HCT116 (cell line): Measurements from ENCODE around the gene ADGRL3. TPM values are rescaled to one million over a fixed set of nuclear protein-coding genes. Genes with fewer than 3 reads are reported as not detected.

ENCODE experiments used
- ATAC-seq: fragments of 200-7000 bp; cut with Tn5 transposase; 2 replicates; pipeline ENCODE4 v1.9.1; 2020; ENCODE audit warnings: mild to moderate bottlenecking, moderate library complexity
- BruUV-seq: library from RNA; stranded (reverse); fragments of 400-500 nt; replicated peaks from 2 replicates; lab custom pipeline; 2021; lab: Mats Ljungman, UMichigan
- CTCF ChIA-PET: fragments of 300-600 bp; sonication (Branson Sonifier 250); formaldehyde crosslinking; loops from one replicate; lab custom pipeline; 2021; ENCODE audit warnings: antibody characterized with exemption; lab: Charles Lee
- POLR2A ChIA-PET: fragments of 300-600, 350-600 bp; sonication (Branson Sonifier 250); formaldehyde crosslinking; loops from one replicate; lab custom pipeline; 2021; ENCODE audit warnings: antibody characterized with exemption; lab: Charles Lee
- RAD21 ChIA-PET, 2 experiments: fragments of 300-600 bp; sonication (Branson Sonifier 250); formaldehyde crosslinking; loops; one replicate each; lab custom pipeline; 2023; ENCODE audit warnings: low total read pairs in 2 of 2; ENCODE audit not compliant: uncharacterized antibody in 2 of 2, unreplicated experiment in 2 of 2, low non-redundant PET in 1 of 2; lab: Charles Lee
- DNase-seq: peaks from one replicate; pipeline ENCODE4 v3.0.0-alpha.2; 2010; ENCODE audit warnings: low read depth, low spot score
- H2AFZ ChIP-seq: fragments of 200-600 bp; shearing (Covaris generic), sonication (generic); 2 replicates; pipeline ENCODE4 v1.6.1; 2017; ENCODE audit warnings: low read depth, mixed run types, mixed read lengths, antibody characterized with exemption, low read length; ENCODE audit not compliant: poor library complexity, severe bottlenecking
- H3K27ac ChIP-seq: 2 replicates; pipeline ENCODE4 v1.5.1; 2012; ENCODE audit warnings: low read depth, low read length
- H3K27me3 ChIP-seq: fragments of 200-600 bp; sonication (generic); 2 replicates; pipeline ENCODE4 v1.6.1; 2016; ENCODE audit warnings: mixed run types, low read length, mixed read lengths; ENCODE audit not compliant: insufficient read depth
- H3K36me3 ChIP-seq, 2 experiments: fragments of 200-500 bp in 1 of 2; fragments of 200-600 bp in 1 of 2; sonication (Bioruptor generic) in 1 of 2; sonication (generic) in 1 of 2; 2 replicates each; pipeline versions ENCODE4 v1.5.1 to v1.6.1; 2014 to 2016; ENCODE audit warnings: low read length in 2 of 2, inconsistent platforms in 1 of 2, mixed read lengths in 1 of 2, mixed run types in 1 of 2; ENCODE audit not compliant: insufficient read depth in 2 of 2, control insufficient read depth in 1 of 2
- H3K4me1 ChIP-seq, 2 experiments: fragments of 200-600 bp in 1 of 2; sonication (generic) in 1 of 2; 2 replicates each; pipeline versions ENCODE4 v1.5.1 to v1.6.1; 2012 to 2017; ENCODE audit warnings: low read length in 2 of 2, inconsistent platforms in 1 of 2, mild to moderate bottlenecking in 1 of 2, mixed read lengths in 1 of 2, mixed run types in 1 of 2, moderate library complexity in 1 of 2; ENCODE audit not compliant: insufficient read depth in 2 of 2, control insufficient read depth in 1 of 2
- H3K4me2 ChIP-seq: fragments of 200-600 bp; sonication (generic); 2 replicates; pipeline ENCODE4 v1.6.1; 2017; ENCODE audit warnings: mixed run types, low read length, mixed read lengths
- H3K4me3 ChIP-seq, 2 experiments: fragments of 200-600 bp in 1 of 2; sonication (generic) in 1 of 2; replicated peaks in 1 of 2; 2 replicates each; pipeline ENCODE4 v1.5.1; 2011 to 2016; ENCODE audit warnings: low read length in 2 of 2, control low read depth in 1 of 2, low read depth in 1 of 2, mild to moderate bottlenecking in 1 of 2, mixed read lengths in 1 of 2, mixed run types in 1 of 2
- H3K79me2 ChIP-seq: fragments of 200-600 bp; sonication (generic); 2 replicates; pipeline ENCODE4 v1.6.1; 2017; ENCODE audit warnings: mild to moderate bottlenecking, mixed run types, low read length, moderate library complexity, mixed read lengths; ENCODE audit not compliant: insufficient read depth
- H3K9ac ChIP-seq: fragments of 200-600 bp; sonication (generic); 2 replicates; pipeline ENCODE4 v1.6.1; 2016; ENCODE audit warnings: low read length, mixed read lengths
- H3K9me2 ChIP-seq: fragments of 200-600 bp; sonication (generic), shearing (Covaris generic); 2 replicates; pipeline ENCODE4 v1.6.1; 2017; ENCODE audit warnings: mixed run types, mild to moderate bottlenecking, moderate library complexity; ENCODE audit not compliant: insufficient read depth
- H3K9me3 ChIP-seq, 2 experiments: fragments of 200-500 bp in 1 of 2; fragments of 200-600 bp in 1 of 2; sonication (Bioruptor generic) in 1 of 2; sonication (generic) in 1 of 2; 2 replicates each; pipeline ENCODE4 v1.6.1; 2014 to 2017; ENCODE audit warnings: low read length in 2 of 2, mixed read lengths in 2 of 2, inconsistent platforms in 1 of 2, low read depth in 1 of 2, mild to moderate bottlenecking in 1 of 2, mixed run types in 1 of 2, moderate library complexity in 1 of 2; ENCODE audit not compliant: control insufficient read depth in 1 of 2, insufficient read depth in 1 of 2
- H4K20me1 ChIP-seq: fragments of 200-600 bp; sonication (generic), shearing (Covaris generic); 2 replicates; pipeline ENCODE4 v1.6.1; 2017; ENCODE audit warnings: mixed run types, mild to moderate bottlenecking, moderate library complexity; ENCODE audit not compliant: insufficient read depth
- CBX3 ChIP-seq: IDR thresholded peaks from 2 replicates; pipeline ENCODE4 v1.6.1; 2012; ENCODE audit warnings: low read depth
- CEBPB ChIP-seq: IDR thresholded peaks from 2 replicates; pipeline ENCODE4 v1.6.1; 2012; ENCODE audit warnings: low read depth
- EGR1 ChIP-seq: IDR thresholded peaks from 2 replicates; pipeline ENCODE4 v1.6.1; 2012; ENCODE audit warnings: low read depth
- ELF1 ChIP-seq: IDR thresholded peaks from 2 replicates; pipeline ENCODE4 v1.6.1; 2012; ENCODE audit warnings: low read depth, borderline replicate concordance
- EZH2 ChIP-seq: fragments of 200-600 bp; sonication (generic); IDR thresholded peaks from 2 replicates; pipeline ENCODE4 v1.6.1; 2017; ENCODE audit warnings: antibody characterized with exemption, mixed run types
- EZH2phosphoT487 ChIP-seq: fragments of 200-600 bp; IDR thresholded peaks from 2 replicates; pipeline ENCODE4 v1.6.1; 2018; ENCODE audit warnings: antibody characterized with exemption, borderline replicate concordance
- FOSL1 ChIP-seq: IDR thresholded peaks from 2 replicates; pipeline ENCODE4 v1.6.1; 2012; ENCODE audit warnings: low read depth
- JUND ChIP-seq: IDR thresholded peaks from 2 replicates; pipeline ENCODE4 v1.6.1; 2012
- MAX ChIP-seq: IDR thresholded peaks from 2 replicates; pipeline ENCODE4 v1.6.1; 2012
- POLR2A ChIP-seq: IDR thresholded peaks from 2 replicates; pipeline ENCODE4 v1.7.0; 2011; ENCODE audit warnings: borderline replicate concordance; ENCODE audit not compliant: insufficient read depth, insufficient read length; ENCODE audit errors: extremely low read depth
- RAD21 ChIP-seq: IDR thresholded peaks from 2 replicates; pipeline ENCODE4 v1.6.1; 2012; ENCODE audit warnings: low read depth, mild to moderate bottlenecking
- REST ChIP-seq: IDR thresholded peaks from 2 replicates; pipeline ENCODE4 v1.6.1; 2012; ENCODE audit warnings: low read depth
- SIN3A ChIP-seq: IDR thresholded peaks from 2 replicates; pipeline ENCODE4 v1.6.1; 2012; ENCODE audit warnings: low read depth
- SP1 ChIP-seq: IDR thresholded peaks from 2 replicates; pipeline ENCODE4 v1.6.1; 2012; ENCODE audit warnings: low read depth
- SRF ChIP-seq: IDR thresholded peaks from 2 replicates; pipeline ENCODE4 v1.6.1; 2012; ENCODE audit warnings: low read depth
- TCF7L2 ChIP-seq: IDR thresholded peaks from 2 replicates; pipeline ENCODE4 v1.7.0; 2011; ENCODE audit warnings: borderline replicate concordance, inconsistent platforms; ENCODE audit not compliant: insufficient read depth, insufficient read length; ENCODE audit errors: extremely low read depth
- YY1 ChIP-seq: IDR thresholded peaks from 2 replicates; pipeline ENCODE4 v1.6.1; 2011; ENCODE audit warnings: low read length, low read depth, moderate library complexity, mild to moderate bottlenecking; ENCODE audit not compliant: insufficient replicate concordance; ENCODE audit errors: extremely low read depth
- ZFX ChIP-seq: fragments of 450-650 bp; IDR thresholded peaks from 2 replicates; pipeline ENCODE4 v1.6.1; 2017
- ZNF274 ChIP-seq: fragments of 200-500 bp; sonication (Bioruptor generic); IDR thresholded peaks from 2 replicates; pipeline ENCODE4 v1.6.1; 2014; ENCODE audit warnings: mild to moderate bottlenecking, low read depth, low read length, inconsistent platforms
- intact Hi-C: fragments of 100-400 bp; cut with micrococcal nuclease; formaldehyde crosslinking; loops from 2 replicates; pipeline ENCODE4 v1.10.0; 2022
- total RNA-seq: library from RNA; stranded (reverse); gene quantifications from one replicate; pipeline ENCODE4 v1.2.1, GENCODE V29; 2021; ENCODE audit not compliant: unreplicated experiment
- TF ChIP-seq, protein P1 (sequence below): IDR thresholded peaks from 2 replicates; pipeline ENCODE4 v1.6.1; 2012

The ADGRL3 gene
- total RNA-seq, 1 experiment from 2014 or later: not detected

GRCh38 chr4:61298178-61298740 lies 98.1 kb downstream of the ADGRL3 start (continued):
- TF ChIP-seq REST (no peak), ZNF274 (no peak)

DNA sequence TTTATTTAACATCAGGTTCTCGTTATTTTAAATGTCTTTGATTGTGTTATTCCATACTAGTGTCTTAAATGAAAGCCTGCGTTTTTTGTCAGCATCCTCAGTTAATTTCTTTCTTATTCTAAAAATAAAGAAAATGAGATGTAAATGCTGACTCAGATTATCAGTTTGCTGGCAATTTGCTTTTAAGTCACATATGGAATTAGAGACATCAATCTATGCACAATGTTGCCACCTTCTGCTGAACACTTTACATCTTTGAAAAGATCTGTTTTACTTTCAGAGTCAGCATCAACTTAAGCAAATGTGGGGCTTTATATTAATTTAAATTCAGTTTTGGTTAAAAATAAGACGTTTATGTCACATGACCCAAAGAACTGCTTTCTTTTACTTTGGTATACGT lies 99.2 kb downstream of the ADGRL3 start:
- Histone ChIP-seq H3K9me2 (no peaks in the 10 kb centered on the region), H3K9ac (no peak overlapping the region), H3K36me3 (no peaks in the 10 kb centered on the region), H2AFZ (no peak overlapping the region), H3K4me2 (no peak overlapping the region), H3K4me1 (no peaks in the 10 kb centered on the region), H3K27ac (no peak overlapping the region), H3K27me3 (no peaks in the 10 kb centered on the region), H3K4me3 (no peak overlapping the region), H4K20me1 (no peaks in the 10 kb centered on the region), H3K79me2 (no peaks in the 10 kb centered on the region), H3K9me3 (peaks cover 5 to 18% of the 10 kb centered on the region in 2 experiments; a peak in 2 of 4 replicates)
- intact Hi-C loops: no loop called here
- TF ChIP-seq EZH2 (no peak), ELF1 (no peak), EZH2phosphoT487 (no peak), SIN3A (no peak), RAD21 (no peak), CEBPB (no peak), YY1 (no peak), POLR2A (no peak), ZFX (no peak), MAX (no peak), JUND (no peak), TCF7L2 (no peak), SP1 (no peak), FOSL1 (no peak), SRF (no peak), EGR1 (no peak), REST (no peak), ZNF274 (no peak), CBX3 (no peak)
- TF ChIP-seq, protein P1, sequence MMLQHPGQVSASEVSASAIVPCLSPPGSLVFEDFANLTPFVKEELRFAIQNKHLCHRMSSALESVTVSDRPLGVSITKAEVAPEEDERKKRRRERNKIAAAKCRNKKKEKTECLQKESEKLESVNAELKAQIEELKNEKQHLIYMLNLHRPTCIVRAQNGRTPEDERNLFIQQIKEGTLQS: no peak
- ChIA-PET CTCF (no interaction called here), POLR2A (no interaction called here), RAD21 (no interaction called here)
- no TSS peak for BruUV-seq
- no peak for ATAC-seq
- no peak for DNase-seq
